HL-60 (cell line): Measurements from ENCODE around the gene MROH7.

ENCODE experiments used
- DNase-seq, 2 experiments: peaks; one replicate each; pipeline ENCODE4 v3.0.0-alpha.2; 2010 to 2020; ENCODE audit warnings: low read depth in 1 of 2, low spot score in 1 of 2
- H3K27ac ChIP-seq: fragments of 250-450 bp; sonication (Bioruptor Pico); replicated peaks from 2 replicates; pipeline ENCODE4 v1.5.1; 2020; ENCODE audit warnings: mild to moderate bottlenecking, moderate library complexity
- H3K27me3 ChIP-seq: fragments of 250-450 bp; sonication (Bioruptor Pico); 2 replicates; pipeline ENCODE4 v1.5.1; 2021; ENCODE audit warnings: mild to moderate bottlenecking, moderate library complexity; ENCODE audit not compliant: insufficient read depth, poor library complexity, severe bottlenecking
- H3K4me3 ChIP-seq: replicated peaks from 2 replicates; pipeline ENCODE4 v1.5.1; 2011; ENCODE audit warnings: mild to moderate bottlenecking, control low read depth, low read length; ENCODE audit not compliant: insufficient read depth
- GABPA ChIP-seq: IDR thresholded peaks from 2 replicates; pipeline ENCODE4 v1.6.1; 2012; ENCODE audit warnings: low read depth
- POLR2AphosphoS5 ChIP-seq: IDR thresholded peaks from 2 replicates; pipeline ENCODE4 v1.6.1; 2012; ENCODE audit warnings: low read depth
- SPI1 ChIP-seq: IDR thresholded peaks from 2 replicates; pipeline ENCODE4 v1.6.1; 2012; ENCODE audit warnings: low read depth, mild to moderate bottlenecking, borderline replicate concordance
- TF ChIP-seq, protein P1 (sequence below): IDR thresholded peaks from one replicate; pipeline ENCODE4 v1.5.1; 2011; ENCODE audit warnings: low read length, control low read depth, inconsistent platforms; ENCODE audit not compliant: insufficient read depth
- TF ChIP-seq, protein P2 (sequence below): IDR thresholded peaks from 2 replicates; pipeline ENCODE4 v1.6.1; 2012; ENCODE audit warnings: low read depth; ENCODE audit not compliant: insufficient replicate concordance

The MROH7 gene

DNA sequence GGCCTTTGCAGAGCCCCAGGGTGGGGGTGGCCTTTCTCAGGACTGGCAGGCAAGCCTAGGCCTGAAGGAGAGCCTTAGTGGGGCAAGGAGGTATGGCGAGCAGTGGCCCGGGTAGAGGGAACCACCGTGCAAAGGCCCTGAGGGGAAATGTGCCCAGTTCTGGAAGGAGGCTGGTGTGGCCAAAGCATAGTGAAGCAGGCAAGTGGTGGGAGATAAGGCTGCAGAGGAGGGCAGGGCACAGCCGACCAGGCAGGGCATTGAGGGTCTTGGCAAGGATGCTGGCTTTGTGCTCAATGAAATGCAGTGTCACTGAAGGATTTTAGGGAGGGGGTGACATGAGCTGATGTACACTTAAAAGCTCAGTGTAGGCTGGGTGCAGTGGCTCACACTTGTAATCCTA is 22.8 kb downstream of the MROH7 start:
- no peak for DNase-seq

DNA sequence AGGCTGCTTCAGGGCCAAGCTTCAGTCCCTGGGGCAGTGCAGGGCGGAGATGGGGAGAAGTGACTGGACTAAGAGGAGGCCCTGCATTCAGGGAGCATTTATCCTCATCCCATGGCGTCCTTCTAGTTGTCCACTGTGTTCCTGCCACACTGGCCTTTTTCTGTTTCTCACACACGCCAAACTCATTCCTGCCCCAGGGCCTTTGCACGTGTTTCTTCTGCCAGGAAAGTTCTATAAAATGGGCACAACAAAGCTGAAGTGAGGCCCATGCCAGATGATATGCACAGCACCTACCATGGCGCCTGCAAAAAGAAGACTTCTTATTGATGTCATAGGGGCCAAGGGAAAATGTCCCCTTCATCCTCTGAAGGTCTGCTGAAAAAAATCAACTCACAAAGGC is 24.3 kb downstream of the MROH7 start:
- Histone ChIP-seq H3K4me3 (no peak overlapping the region), H3K27me3 (no peaks in the 10 kb centered on the region), H3K27ac (no peak overlapping the region)
- TF ChIP-seq GABPA (no peak), SPI1 (no peak), POLR2AphosphoS5 (no peak)
- TF ChIP-seq, protein P1, sequence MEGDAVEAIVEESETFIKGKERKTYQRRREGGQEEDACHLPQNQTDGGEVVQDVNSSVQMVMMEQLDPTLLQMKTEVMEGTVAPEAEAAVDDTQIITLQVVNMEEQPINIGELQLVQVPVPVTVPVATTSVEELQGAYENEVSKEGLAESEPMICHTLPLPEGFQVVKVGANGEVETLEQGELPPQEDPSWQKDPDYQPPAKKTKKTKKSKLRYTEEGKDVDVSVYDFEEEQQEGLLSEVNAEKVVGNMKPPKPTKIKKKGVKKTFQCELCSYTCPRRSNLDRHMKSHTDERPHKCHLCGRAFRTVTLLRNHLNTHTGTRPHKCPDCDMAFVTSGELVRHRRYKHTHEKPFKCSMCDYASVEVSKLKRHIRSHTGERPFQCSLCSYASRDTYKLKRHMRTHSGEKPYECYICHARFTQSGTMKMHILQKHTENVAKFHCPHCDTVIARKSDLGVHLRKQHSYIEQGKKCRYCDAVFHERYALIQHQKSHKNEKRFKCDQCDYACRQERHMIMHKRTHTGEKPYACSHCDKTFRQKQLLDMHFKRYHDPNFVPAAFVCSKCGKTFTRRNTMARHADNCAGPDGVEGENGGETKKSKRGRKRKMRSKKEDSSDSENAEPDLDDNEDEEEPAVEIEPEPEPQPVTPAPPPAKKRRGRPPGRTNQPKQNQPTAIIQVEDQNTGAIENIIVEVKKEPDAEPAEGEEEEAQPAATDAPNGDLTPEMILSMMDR, result no peak
- TF ChIP-seq, protein P2, sequence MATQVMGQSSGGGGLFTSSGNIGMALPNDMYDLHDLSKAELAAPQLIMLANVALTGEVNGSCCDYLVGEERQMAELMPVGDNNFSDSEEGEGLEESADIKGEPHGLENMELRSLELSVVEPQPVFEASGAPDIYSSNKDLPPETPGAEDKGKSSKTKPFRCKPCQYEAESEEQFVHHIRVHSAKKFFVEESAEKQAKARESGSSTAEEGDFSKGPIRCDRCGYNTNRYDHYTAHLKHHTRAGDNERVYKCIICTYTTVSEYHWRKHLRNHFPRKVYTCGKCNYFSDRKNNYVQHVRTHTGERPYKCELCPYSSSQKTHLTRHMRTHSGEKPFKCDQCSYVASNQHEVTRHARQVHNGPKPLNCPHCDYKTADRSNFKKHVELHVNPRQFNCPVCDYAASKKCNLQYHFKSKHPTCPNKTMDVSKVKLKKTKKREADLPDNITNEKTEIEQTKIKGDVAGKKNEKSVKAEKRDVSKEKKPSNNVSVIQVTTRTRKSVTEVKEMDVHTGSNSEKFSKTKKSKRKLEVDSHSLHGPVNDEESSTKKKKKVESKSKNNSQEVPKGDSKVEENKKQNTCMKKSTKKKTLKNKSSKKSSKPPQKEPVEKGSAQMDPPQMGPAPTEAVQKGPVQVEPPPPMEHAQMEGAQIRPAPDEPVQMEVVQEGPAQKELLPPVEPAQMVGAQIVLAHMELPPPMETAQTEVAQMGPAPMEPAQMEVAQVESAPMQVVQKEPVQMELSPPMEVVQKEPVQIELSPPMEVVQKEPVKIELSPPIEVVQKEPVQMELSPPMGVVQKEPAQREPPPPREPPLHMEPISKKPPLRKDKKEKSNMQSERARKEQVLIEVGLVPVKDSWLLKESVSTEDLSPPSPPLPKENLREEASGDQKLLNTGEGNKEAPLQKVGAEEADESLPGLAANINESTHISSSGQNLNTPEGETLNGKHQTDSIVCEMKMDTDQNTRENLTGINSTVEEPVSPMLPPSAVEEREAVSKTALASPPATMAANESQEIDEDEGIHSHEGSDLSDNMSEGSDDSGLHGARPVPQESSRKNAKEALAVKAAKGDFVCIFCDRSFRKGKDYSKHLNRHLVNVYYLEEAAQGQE, result no peak
- no peak for DNase-seq

More for the DNA sequence above, 22.8 kb downstream of the MROH7 start:
- H3K27ac ChIP-seq, result no peak overlapping the region
- no peak for TF ChIP-seq GABPA
- TF ChIP-seq POLR2AphosphoS5, result no peak
- no peak for TF ChIP-seq SPI1
- TF ChIP-seq, protein P2, result no peak
- TF ChIP-seq, protein P1, result no peak
- H3K27me3 ChIP-seq, result no peaks in the 10 kb centered on the region
- no peak overlapping the region for H3K4me3 ChIP-seq

DNA sequence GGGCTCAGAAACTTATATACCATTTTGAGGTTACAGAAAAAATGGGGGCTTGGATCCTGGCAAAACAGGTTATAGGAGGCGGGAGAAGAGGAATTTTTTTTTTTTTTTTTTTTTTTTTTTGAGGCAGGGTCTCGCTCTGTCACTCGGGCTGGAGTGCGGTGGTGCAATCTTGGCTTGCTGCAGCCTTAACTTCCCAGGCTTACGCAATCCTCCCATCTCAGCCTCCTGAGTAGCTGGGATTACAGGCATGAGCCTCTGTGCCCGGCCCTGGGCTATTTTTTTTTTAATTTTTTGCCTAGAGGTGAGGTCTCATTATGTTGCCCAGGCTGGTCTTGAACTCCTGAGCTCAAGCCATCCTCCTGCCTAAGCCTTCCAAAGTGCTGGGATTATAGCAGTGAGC is 24.7 kb downstream of the MROH7 start:
- Histone ChIP-seq H3K27ac (no peak overlapping the region), H3K27me3 (no peaks in the 10 kb centered on the region), H3K4me3 (no peak overlapping the region)
- TF ChIP-seq, protein P2, result no peak
- no peak for TF ChIP-seq SPI1
- TF ChIP-seq POLR2AphosphoS5, result no peak
- TF ChIP-seq, protein P1, result no peak
- no peak for TF ChIP-seq GABPA
- DNase-seq, result no peak
